ENCODE data around the gene EEF1A2.

The EEF1A2 gene

GRCh38 chr20:63498960-63499337 is at the start of gene EEF1A2:
EEF1A2 (minus strand) TSS chr20:63499083; CDS start chr20:63497763, 1,320 bp downstream.
- no peak within 1 kb of the TSS for H3K27ac ChIP-seq
- peak within 1 kb of the TSS in 6 of 7 experiments; percentile 14 to 38 (median 22) for H3K4me3 ChIP-seq

GRCh38 chr20:63548542-63548941 is 49.7 kb upstream of the EEF1A2 start:
- Histone ChIP-seq H3K4me3 (no peak overlapping the region), H3K27ac (no peak overlapping the region)

GRCh38 chr20:63547725-63548480 is 49.0 kb upstream of the EEF1A2 start, which contains the start of gene SRMS:
SRMS (minus strand) TSS chr20:63547749; CDS start chr20:63547463, 286 bp downstream.
- H3K27ac ChIP-seq = no peak within 1 kb of the TSS
- H3K4me3 ChIP-seq = no peak within 1 kb of the TSS

GRCh38 chr20:63546956-63547724 is 48.3 kb upstream of the EEF1A2 start:
- no peak overlapping the region for H3K27ac ChIP-seq
- no peak overlapping the region for H3K4me3 ChIP-seq

GRCh38 chr20:63546256-63546955 is 47.5 kb upstream of the EEF1A2 start:
- Histone ChIP-seq H3K4me3 (no peak overlapping the region), H3K27ac (no peak overlapping the region)

GRCh38 chr20:63545814-63546213 is 46.9 kb upstream of the EEF1A2 start:
- Histone ChIP-seq H3K27ac (no peak overlapping the region), H3K4me3 (no peak overlapping the region)

- H3K27ac ChIP-seq = peak overlapping the region in 1 of 21 experiments; percentile 14
- H3K4me3 ChIP-seq = no peak overlapping the region
These were observed 46.2 kb upstream of the EEF1A2 start for GRCh38 chr20:63544958-63545516.

- Histone ChIP-seq H3K4me3 (no peak overlapping the region), H3K27ac (peak overlapping the region in 1 of 21 experiments; percentile 14)
These were observed 45.5 kb upstream of the EEF1A2 start for GRCh38 chr20:63544241-63544957.

- H3K27ac ChIP-seq = no peak overlapping the region
- no peak overlapping the region for H3K4me3 ChIP-seq
These were observed 44.9 kb upstream of the EEF1A2 start for GRCh38 chr20:63543733-63544132.

- Histone ChIP-seq H3K27ac (peak overlapping the region in 2 of 21 experiments; percentile 9 to 76), H3K4me3 (no peak overlapping the region)
These were observed 44.2 kb upstream of the EEF1A2 start for GRCh38 chr20:63543131-63543530.

- Histone ChIP-seq H3K4me3 (no peak overlapping the region), H3K27ac (peak overlapping the region in 4 of 21 experiments; percentile 16 to 76 (median 34))
These were observed 43.8 kb upstream of the EEF1A2 start for GRCh38 chr20:63542696-63543095.

- peak overlapping the region in 4 of 21 experiments; percentile 16 to 76 (median 41) for H3K27ac ChIP-seq
- no peak overlapping the region for H3K4me3 ChIP-seq
These were observed 43.2 kb upstream of the EEF1A2 start for GRCh38 chr20:63542031-63542559.

- no peak overlapping the region for H3K4me3 ChIP-seq
- H3K27ac ChIP-seq = peak overlapping the region in 2 of 21 experiments; percentile 32 to 76
These were observed 42.5 kb upstream of the EEF1A2 start for GRCh38 chr20:63541371-63541770.

GRCh38 chr20:63540417-63541186 is 41.7 kb upstream of the EEF1A2 start:
- H3K27ac ChIP-seq = no peak overlapping the region

GRCh38 chr20:63539441-63540370 is 40.8 kb upstream of the EEF1A2 start:
- Histone ChIP-seq H3K27ac (peak overlapping the region in 1 of 21 experiments; percentile 86), H3K4me3 (no peak overlapping the region)

More at GRCh38 chr20:63540417-63541186, 41.7 kb upstream of the EEF1A2 start:
- H3K4me3 ChIP-seq = no peak overlapping the region

- Histone ChIP-seq H3K27ac (peak overlapping the region in 5 of 21 experiments; percentile 84 to 93 (median 86)), H3K4me3 (no peak overlapping the region)
These were observed 40.2 kb upstream of the EEF1A2 start for GRCh38 chr20:63539092-63539430.

Measured in skin epidermis (tissue), 12 donors.